ENCODE measurements around the gene PPP3CB. TPM values are rescaled to one million over a fixed set of nuclear protein-coding genes. Genes with fewer than 3 reads are reported as not detected.

Gene PPP3CB
- total RNA-seq, 2 donors from 2014 or later = 40.7 to 44.2 TPM

DNA sequence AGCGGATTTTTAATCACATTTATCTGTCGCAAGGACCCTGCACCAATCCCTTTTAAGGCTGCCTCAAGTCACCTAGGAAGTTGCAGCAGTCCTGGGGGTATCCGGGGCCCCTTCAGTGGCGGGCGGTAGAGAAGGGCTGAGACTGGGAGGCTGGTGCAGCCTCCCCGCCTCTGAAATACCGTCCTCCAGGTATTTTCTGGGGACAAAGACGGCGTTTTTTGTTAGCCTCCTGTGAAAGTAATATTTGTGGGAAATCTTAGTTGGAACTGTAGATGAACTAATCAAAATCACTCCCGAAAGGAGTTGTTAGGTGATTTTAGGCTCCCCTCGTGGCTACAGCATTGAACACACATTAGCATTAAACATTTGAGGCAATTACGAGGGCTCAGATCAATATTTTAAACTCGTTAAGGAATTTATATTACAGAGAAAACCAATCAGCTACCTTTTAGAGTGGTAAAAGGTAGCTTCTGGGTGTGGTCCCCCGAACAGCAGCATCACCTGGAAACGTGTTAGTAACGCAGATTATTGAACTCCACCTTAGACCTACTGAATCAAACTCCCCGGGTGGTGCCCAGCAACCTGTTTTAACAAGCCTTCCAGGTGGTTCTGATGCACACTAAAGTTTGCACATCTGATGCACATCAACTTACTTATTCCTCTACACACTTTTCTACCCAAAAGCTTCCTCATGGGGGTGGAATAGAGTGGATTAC is 81.4 kb downstream of the PPP3CB start:
- Histone ChIP-seq H3K27me3 (no peaks in the 10 kb centered on the region), H3K4me1 (peaks cover 0 to 20% of the 10 kb centered on the region in 2 donors), H3K36me3 (no peaks in the 10 kb centered on the region), H3K9me3 (no peaks in the 10 kb centered on the region), H3K27ac (peak overlapping the region; percentile 92 to 97), H3K4me3 (peak overlapping the region; percentile 74 to 79)
- DNase-seq (ENCODE audit: low spot score) = no peak
- TF ChIP-seq, protein P1, sequence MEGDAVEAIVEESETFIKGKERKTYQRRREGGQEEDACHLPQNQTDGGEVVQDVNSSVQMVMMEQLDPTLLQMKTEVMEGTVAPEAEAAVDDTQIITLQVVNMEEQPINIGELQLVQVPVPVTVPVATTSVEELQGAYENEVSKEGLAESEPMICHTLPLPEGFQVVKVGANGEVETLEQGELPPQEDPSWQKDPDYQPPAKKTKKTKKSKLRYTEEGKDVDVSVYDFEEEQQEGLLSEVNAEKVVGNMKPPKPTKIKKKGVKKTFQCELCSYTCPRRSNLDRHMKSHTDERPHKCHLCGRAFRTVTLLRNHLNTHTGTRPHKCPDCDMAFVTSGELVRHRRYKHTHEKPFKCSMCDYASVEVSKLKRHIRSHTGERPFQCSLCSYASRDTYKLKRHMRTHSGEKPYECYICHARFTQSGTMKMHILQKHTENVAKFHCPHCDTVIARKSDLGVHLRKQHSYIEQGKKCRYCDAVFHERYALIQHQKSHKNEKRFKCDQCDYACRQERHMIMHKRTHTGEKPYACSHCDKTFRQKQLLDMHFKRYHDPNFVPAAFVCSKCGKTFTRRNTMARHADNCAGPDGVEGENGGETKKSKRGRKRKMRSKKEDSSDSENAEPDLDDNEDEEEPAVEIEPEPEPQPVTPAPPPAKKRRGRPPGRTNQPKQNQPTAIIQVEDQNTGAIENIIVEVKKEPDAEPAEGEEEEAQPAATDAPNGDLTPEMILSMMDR (IDR thresholded peaks at IDR 0.05) = no peak

DNA sequence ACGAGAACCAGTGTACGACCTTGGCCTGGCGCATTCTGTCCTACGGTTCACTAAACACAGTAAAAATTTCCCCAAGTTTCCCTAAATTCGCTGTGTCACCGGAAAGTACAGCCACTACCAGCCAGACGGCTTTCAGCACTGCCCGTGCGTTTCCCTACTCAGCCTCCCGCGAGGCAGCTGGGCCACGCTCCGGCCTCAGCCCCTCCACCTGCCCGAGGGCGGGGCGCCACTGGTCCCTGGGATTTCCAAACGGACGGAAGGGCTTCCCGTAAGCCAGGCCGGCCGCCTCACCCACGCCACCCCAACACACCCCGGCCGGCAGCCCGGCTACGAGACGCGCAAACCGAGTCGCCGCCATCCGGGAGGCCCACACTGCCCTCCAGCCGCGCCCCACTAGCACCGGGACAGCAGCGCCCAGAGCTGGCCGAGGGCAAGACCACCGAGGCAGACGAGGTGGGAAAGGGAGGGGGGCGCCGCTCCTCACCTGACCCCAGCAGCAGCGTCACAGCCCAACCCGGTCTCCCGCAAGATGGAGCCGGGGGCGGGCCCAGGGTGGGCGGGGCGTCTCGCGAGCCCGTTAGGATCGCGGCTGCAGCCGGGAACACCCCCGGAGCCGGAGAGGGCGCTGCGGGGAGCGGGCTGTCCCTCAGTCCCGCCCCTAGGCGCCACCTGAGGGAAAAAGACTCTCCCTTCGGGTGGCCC is 82.1 kb downstream of the PPP3CB start, which contains the start of gene ANXA7:
Gene ANXA7, minus strand, starts transcription at position 531 of the 702 bp plus-strand sequence. CDS start 13,202 bp downstream, outside the sequence.
- Histone ChIP-seq H3K36me3 (no peaks in the 10 kb centered on the region), H3K4me3 (peak within 1 kb of the TSS; percentile 74 to 79), H3K4me1 (peaks cover 0 to 20% of the 10 kb centered on the region in 2 donors), H3K27ac (peak within 1 kb of the TSS; percentile 92 to 97), H3K27me3 (no peaks in the 10 kb centered on the region), H3K9me3 (no peaks in the 10 kb centered on the region)
- TF ChIP-seq, protein P1 (IDR thresholded peaks at IDR 0.05) = peak in 1 of 2 donors; percentile 59
- peak; percentile 90 for DNase-seq (ENCODE audit: low spot score)

DNA sequence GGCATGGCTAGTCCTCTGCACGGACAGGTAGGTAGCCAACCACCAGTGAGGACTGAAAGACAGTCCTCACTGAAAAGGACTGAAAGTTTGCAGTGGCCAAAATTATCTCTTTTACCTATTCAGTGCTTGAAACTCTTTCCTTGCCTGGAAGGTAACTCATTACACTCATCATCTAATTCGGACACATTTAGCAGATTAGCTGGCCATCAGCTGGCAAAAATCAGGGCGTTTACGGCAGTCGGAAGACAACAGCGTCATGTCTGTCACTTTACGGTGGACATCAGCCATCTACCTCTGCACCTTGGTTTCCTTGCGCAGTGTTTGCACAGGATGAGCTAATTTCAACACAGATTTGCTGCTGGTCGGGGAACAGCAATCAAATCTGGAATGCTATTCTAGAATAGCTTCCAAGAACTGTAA is 82.7 kb downstream of the PPP3CB start:
- peak overlapping the region; percentile 92 to 97 for H3K27ac ChIP-seq
- no peaks in the 10 kb centered on the region for H3K9me3 ChIP-seq
- TF ChIP-seq, protein P1 (IDR thresholded peaks at IDR 0.05) = no peak
- peaks cover 0 to 20% of the 10 kb centered on the region in 2 donors for H3K4me1 ChIP-seq
- H3K27me3 ChIP-seq = no peaks in the 10 kb centered on the region
- H3K36me3 ChIP-seq = no peaks in the 10 kb centered on the region
- peak overlapping the region; percentile 74 to 79 for H3K4me3 ChIP-seq
- DNase-seq (ENCODE audit: low spot score) = no peak

DNA sequence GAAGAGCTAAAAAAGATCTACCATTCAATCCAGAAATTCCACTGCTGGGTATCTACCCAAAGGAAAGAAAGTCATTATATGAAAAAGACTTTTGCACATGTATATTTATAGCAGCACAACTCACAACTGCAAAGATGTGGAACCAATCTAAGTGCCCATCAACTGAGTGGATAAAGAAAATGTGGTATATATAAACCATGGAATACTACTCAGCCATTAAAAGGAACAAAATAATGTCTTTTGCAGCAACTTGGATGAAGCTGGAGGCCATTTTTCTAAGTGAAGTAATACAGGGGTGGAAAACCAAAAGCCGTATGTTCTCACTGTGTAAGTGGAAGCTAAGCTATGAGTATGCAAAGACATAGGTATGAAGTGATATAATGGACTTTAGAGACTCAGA is 84.9 kb downstream of the PPP3CB start:
- peaks cover 5% of the 10 kb centered on the region for H3K36me3 ChIP-seq
- no peaks in the 10 kb centered on the region for H3K27me3 ChIP-seq
- no peak for DNase-seq (ENCODE audit: low spot score)
- H3K9me3 ChIP-seq = no peaks in the 10 kb centered on the region
- peaks cover 0 to 31% of the 10 kb centered on the region in 2 donors for H3K4me1 ChIP-seq
- TF ChIP-seq, protein P1 (IDR thresholded peaks at IDR 0.05) = no peak
- H3K4me3 ChIP-seq = no peak overlapping the region
- no peak overlapping the region for H3K27ac ChIP-seq

DNA sequence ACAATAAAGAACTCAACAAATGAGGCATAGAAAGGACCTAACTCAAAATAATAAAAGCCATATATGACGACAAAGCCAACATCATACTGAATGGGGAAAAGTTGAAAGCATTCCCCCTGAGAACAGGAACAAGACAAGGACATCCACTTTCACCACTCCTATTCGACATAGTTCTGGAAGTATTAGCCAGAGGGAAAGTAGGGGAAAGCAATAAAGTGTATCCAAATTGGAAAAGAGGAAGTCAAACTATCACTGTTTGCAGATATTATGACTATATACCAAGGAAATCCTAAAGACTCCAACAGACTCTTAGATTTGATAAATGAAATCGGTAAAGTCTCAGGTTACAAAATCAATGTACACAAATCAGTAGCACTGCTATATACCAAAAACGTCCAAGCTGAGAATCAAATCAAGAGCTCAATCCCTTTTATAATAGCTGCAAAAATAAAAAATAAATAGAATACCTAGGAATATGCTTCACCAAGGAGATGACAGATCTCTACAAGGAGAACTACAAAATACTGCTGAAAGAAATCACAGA is 86.8 kb downstream of the PPP3CB start:
- H3K36me3 ChIP-seq = peaks cover 5% of the 10 kb centered on the region
- no peak overlapping the region for H3K27ac ChIP-seq
- H3K4me3 ChIP-seq = no peak overlapping the region
- no peaks in the 10 kb centered on the region for H3K9me3 ChIP-seq
- peaks cover 0 to 27% of the 10 kb centered on the region in 2 donors for H3K4me1 ChIP-seq
- TF ChIP-seq, protein P1 (IDR thresholded peaks at IDR 0.05) = no peak
- H3K27me3 ChIP-seq = no peaks in the 10 kb centered on the region
- no peak for DNase-seq (ENCODE audit: low spot score)

Data from right atrium auricular region (tissue), 2 donors.